Neural progenitor cell (in vitro differentiated cells): ENCODE data around the gene TMEM267. TPM values are rescaled to one million over a fixed set of nuclear protein-coding genes. Genes with fewer than 3 reads are reported as not detected.

Source experiments
- DNase-seq: peaks from one replicate; pipeline ENCODE4 v3.0.0-alpha.2; 2016; ENCODE audit warnings: low spot score
- H2AFZ ChIP-seq: fragments of 200-600 bp; sonication (generic); replicated peaks from 2 replicates; pipeline ENCODE4 v1.6.1; 2016; ENCODE audit warnings: antibody characterized with exemption
- H3F3A ChIP-seq: fragments of 200-600 bp; sonication (generic); 2 replicates; pipeline ENCODE4 v1.6.1; 2016; ENCODE audit warnings: antibody characterized with exemption, low read depth
- H3K27ac ChIP-seq: fragments of 200-600 bp; sonication (generic); 2 replicates; pipeline ENCODE4 v1.5.1; 2016; ENCODE audit warnings: mild to moderate bottlenecking
- H3K27me3 ChIP-seq: fragments of 200-600 bp; sonication (generic); 2 replicates; pipeline ENCODE4 v1.6.1; 2016; ENCODE audit warnings: mild to moderate bottlenecking, moderate library complexity
- H3K36me3 ChIP-seq: fragments of 200-600 bp; sonication (generic); 2 replicates; pipeline ENCODE4 v1.5.1; 2016
- H3K4me1 ChIP-seq: fragments of 200-600 bp; sonication (generic); 2 replicates; pipeline ENCODE4 v1.6.1; 2016; ENCODE audit warnings: mixed run types
- H3K4me2 ChIP-seq: fragments of 200-600 bp; sonication (generic); 2 replicates; pipeline ENCODE4 v1.6.1; 2016
- H3K4me3 ChIP-seq: fragments of 200-600 bp; sonication (generic); 2 replicates; pipeline ENCODE4 v1.5.1; 2016
- H3K79me2 ChIP-seq: fragments of 200-600 bp; sonication (generic); 2 replicates; pipeline ENCODE4 v1.6.1; 2016; ENCODE audit warnings: low read depth
- H3K9ac ChIP-seq: fragments of 200-600 bp; sonication (generic); 2 replicates; pipeline ENCODE4 v1.6.1; 2016
- H3K9me3 ChIP-seq: fragments of 200-600 bp; sonication (generic); 2 replicates; pipeline ENCODE4 v1.5.1; 2016; ENCODE audit warnings: low read depth
- H4K20me1 ChIP-seq: fragments of 200-600 bp; sonication (generic); 2 replicates; pipeline ENCODE4 v1.6.1; 2016; ENCODE audit warnings: low read depth
- H3K27ac Mint-ChIP-seq: 3 replicates; pipeline ENCODE4 v1.8.0; 2021; ENCODE audit warnings: mixed read lengths
- H3K27me3 Mint-ChIP-seq: 2 replicates; pipeline ENCODE4 v1.8.0; 2022; ENCODE audit warnings: low read depth, mild to moderate bottlenecking, inconsistent platforms, moderate library complexity, mixed read lengths; ENCODE audit not compliant: insufficient read depth
- H3K36me3 Mint-ChIP-seq: 3 replicates; pipeline ENCODE4 v1.8.0; 2021; ENCODE audit warnings: mixed read lengths
- H3K4me1 Mint-ChIP-seq: 3 replicates; pipeline ENCODE4 v1.8.0; 2021; ENCODE audit warnings: mixed read lengths
- H3K4me3 Mint-ChIP-seq: 3 replicates; pipeline ENCODE4 v1.8.0; 2021; ENCODE audit warnings: mild to moderate bottlenecking, moderate library complexity, mixed read lengths
- H3K9me3 Mint-ChIP-seq: 3 replicates; pipeline ENCODE4 v1.8.0; 2020; ENCODE audit warnings: mixed read lengths
- CTCF ChIP-seq: fragments of 200-600 bp; sonication (generic); IDR thresholded peaks from 2 replicates; pipeline ENCODE4 v1.5.1; 2017; ENCODE audit warnings: antibody characterized with exemption, mild to moderate bottlenecking
- EZH2 ChIP-seq: fragments of 200-600 bp; sonication (generic); IDR thresholded peaks from 2 replicates; pipeline ENCODE4 v1.6.1; 2017; ENCODE audit warnings: antibody characterized with exemption, mild to moderate bottlenecking, moderate library complexity
- EZH2phosphoT487 ChIP-seq: fragments of 200-600 bp; sonication (generic); IDR thresholded peaks from 2 replicates; pipeline ENCODE4 v1.6.1; 2017; ENCODE audit warnings: antibody characterized with exemption
- total RNA-seq: library from RNA; depleted of rRNA; stranded (reverse); fragments of >200 nt; gene quantifications from 2 replicates; pipeline ENCODE4 v1.2.3, GENCODE V29; 2015; ENCODE audit warnings: low replicate concordance

TMEM267 gene
- total RNA-seq, 1 donor from 2014 or later: 15.3 TPM

DNA sequence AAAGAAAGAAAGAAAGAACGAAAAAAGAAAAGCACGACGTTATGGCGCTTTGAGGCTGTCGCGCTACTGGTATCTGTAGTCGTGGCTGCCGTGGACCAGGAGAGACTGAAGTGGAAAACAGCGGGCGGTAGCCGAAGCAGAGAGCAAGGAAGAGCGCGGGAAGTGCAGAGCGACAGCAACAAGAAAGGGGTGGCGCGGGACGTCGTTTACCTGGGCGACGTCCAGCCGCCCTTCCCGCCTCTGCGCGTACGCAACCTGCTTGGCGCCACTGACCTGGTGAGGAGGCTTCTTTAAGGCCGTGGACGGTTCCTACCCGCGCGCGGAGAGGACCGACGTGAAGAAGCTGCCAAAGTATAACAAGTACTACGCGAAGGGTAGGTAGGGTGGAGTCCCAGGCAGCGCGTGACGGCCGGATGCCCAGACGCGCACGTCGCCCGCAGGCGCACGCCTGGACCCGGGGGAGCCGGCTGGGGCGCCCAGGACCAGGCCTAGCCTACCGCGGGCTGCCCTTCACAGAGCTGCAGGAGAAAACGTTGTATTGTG is 86.8 kb downstream of the TMEM267 start:
- Histone ChIP-seq H3K9me3 (no peaks in the 10 kb centered on the region), H3K36me3 (no peaks in the 10 kb centered on the region), H3K27ac (no peak overlapping the region), H4K20me1 (no peaks in the 10 kb centered on the region), H3F3A (no peaks in the 10 kb centered on the region), H3K4me2 (no peak overlapping the region), H2AFZ (no peak overlapping the region), H3K79me2 (no peaks in the 10 kb centered on the region), H3K27me3 (peaks cover 15% of the 10 kb centered on the region), H3K9ac (no peak overlapping the region), H3K4me3 (no peak overlapping the region), H3K4me1 (no peaks in the 10 kb centered on the region)
- peak; percentile 3 for DNase-seq
- peaks cover 4% of the 10 kb centered on the region for H3K27me3 Mint-ChIP-seq
- no peaks in the 10 kb centered on the region for H3K4me1 Mint-ChIP-seq
- no peaks in the 10 kb centered on the region for H3K9me3 Mint-ChIP-seq
- no peak overlapping the region for H3K27ac Mint-ChIP-seq
- H3K36me3 Mint-ChIP-seq: no peaks in the 10 kb centered on the region
- TF ChIP-seq EZH2 (no peak), EZH2phosphoT487 (no peak), CTCF (no peak)
- no peak overlapping the region for H3K4me3 Mint-ChIP-seq

Other genes with a start within 250 kb of the TMEM267 start
- 221 and 274 TPM in 2 replicates for gene HMGCS1, start 170.5 kb downstream of the TMEM267 start, total RNA-seq
- gene CCL28, start 71.5 kb downstream of the TMEM267 start, total RNA-seq: 0.06 TPM in 1 of 2 replicates, not detected in the other
- 17.2 TPM in 2 replicates for gene C5orf34, start 31.3 kb upstream of the TMEM267 start, total RNA-seq
- gene PAIP1, start 73.2 kb upstream of the TMEM267 start, total RNA-seq: 151 and 213 TPM in 2 replicates
- 24.3 and 56.3 TPM in 2 replicates for gene NNT, start 119.3 kb upstream of the TMEM267 start, total RNA-seq